Breast epithelium (tissue), 3 donors: ENCODE measurements around the gene RPUSD1.

Experiments used
- CTCF ChIP-seq, 3 donors: fragments of 450-650 bp; IDR thresholded peaks; one replicate each; pipeline ENCODE4 v1.5.1; 2016 to 2017; ENCODE audit warnings: antibody characterized with exemption in 3 of 3, mild to moderate bottlenecking in 3 of 3, moderate library complexity in 3 of 3
- POLR2AphosphoS5 ChIP-seq, 3 donors: sonication (generic); formaldehyde crosslinking; IDR thresholded peaks; one replicate each; pipeline ENCODE4 v1.6.1; 2017; ENCODE audit warnings: antibody characterized with exemption in 3 of 3

GRCh38 chr16:741986-742629, 46.1 kb downstream of the RPUSD1 start:
- no peak for TF ChIP-seq CTCF (IDR thresholded peaks at IDR 0.05)
- no peak for TF ChIP-seq POLR2AphosphoS5 (IDR thresholded peaks at IDR 0.05)
